GM21526 (cell line): ENCODE data around the gene PRKCB.
"Not testable (repeated sequence)": the region's sequence is repeated elsewhere in the genome, so short reads cannot be mapped to it uniquely, and the experiment has no call there.

Source experiments
- ATAC-seq: cut with Tn5 transposase; IDR thresholded peaks from one replicate; pipeline ENCODE4 v1.9.1; 2021; ENCODE audit warnings: moderate library complexity; ENCODE audit not compliant: unreplicated experiment, low FRiP score

PRKCB gene

GRCh38 chr16:23994615-23995014 lies 158.8 kb downstream of the PRKCB start:
- ATAC-seq, result no peak

- no peak for ATAC-seq
These were observed 160.6 kb downstream of the PRKCB start for GRCh38 chr16:23996258-23996955.

GRCh38 chr16:23998771-23999170 lies 163.0 kb downstream of the PRKCB start:
- no peak for ATAC-seq

GRCh38 chr16:23999663-24000062 lies 163.9 kb downstream of the PRKCB start:
- no peak for ATAC-seq

- ATAC-seq, result no peak
These were observed 165.9 kb downstream of the PRKCB start for GRCh38 chr16:24001710-24002109.

- ATAC-seq, result no peak
These were observed 166.8 kb downstream of the PRKCB start for GRCh38 chr16:24002619-24003018.

GRCh38 chr16:24005577-24005976 lies 169.8 kb downstream of the PRKCB start:
- no peak for ATAC-seq

- ATAC-seq, result no peak
These were observed 171.6 kb downstream of the PRKCB start for GRCh38 chr16:24007391-24007790.

- no peak for ATAC-seq
These were observed 172.2 kb downstream of the PRKCB start for GRCh38 chr16:24007934-24008333.

- no peak for ATAC-seq
These were observed 173.3 kb downstream of the PRKCB start for GRCh38 chr16:24009098-24009497.

GRCh38 chr16:24009955-24010354 lies 174.2 kb downstream of the PRKCB start:
- ATAC-seq, result no peak

- no peak for ATAC-seq
These were observed 174.8 kb downstream of the PRKCB start for GRCh38 chr16:24010440-24011089.

- no peak for ATAC-seq
These were observed 175.5 kb downstream of the PRKCB start for GRCh38 chr16:24011237-24011636.

GRCh38 chr16:24013054-24013636 lies 177.4 kb downstream of the PRKCB start:
- ATAC-seq, result no peak

- ATAC-seq, result peak; percentile 78
These were observed 178.3 kb downstream of the PRKCB start for GRCh38 chr16:24013864-24014645.

GRCh38 chr16:24014955-24015354 lies 179.2 kb downstream of the PRKCB start:
- not testable (repeated sequence) for ATAC-seq

GRCh38 chr16:24015923-24016322 lies 180.1 kb downstream of the PRKCB start:
- ATAC-seq, result no peak

GRCh38 chr16:24018485-24018884 lies 182.7 kb downstream of the PRKCB start:
- no peak for ATAC-seq

GRCh38 chr16:24022797-24023196 lies 187.0 kb downstream of the PRKCB start:
- ATAC-seq, result no peak

- ATAC-seq, result no peak
These were observed 187.8 kb downstream of the PRKCB start for GRCh38 chr16:24023621-24024020.

- ATAC-seq, result no peak
These were observed 189.2 kb downstream of the PRKCB start for GRCh38 chr16:24024971-24025370.
